GM04504 (cell line): Measurements from ENCODE around the gene HDAC9.
A peak's percentile ranks its signal among the peaks of the same experiment; 100 is the strongest.
"Not testable (repeated sequence)": the region's sequence is repeated elsewhere in the genome, so short reads cannot be mapped to it uniquely, and the experiment has no call there.

Source experiments
- DNase-seq: peaks from one replicate; pipeline ENCODE4 v3.0.0-alpha.2; 2012; ENCODE audit warnings: low read depth

Gene HDAC9

DNA sequence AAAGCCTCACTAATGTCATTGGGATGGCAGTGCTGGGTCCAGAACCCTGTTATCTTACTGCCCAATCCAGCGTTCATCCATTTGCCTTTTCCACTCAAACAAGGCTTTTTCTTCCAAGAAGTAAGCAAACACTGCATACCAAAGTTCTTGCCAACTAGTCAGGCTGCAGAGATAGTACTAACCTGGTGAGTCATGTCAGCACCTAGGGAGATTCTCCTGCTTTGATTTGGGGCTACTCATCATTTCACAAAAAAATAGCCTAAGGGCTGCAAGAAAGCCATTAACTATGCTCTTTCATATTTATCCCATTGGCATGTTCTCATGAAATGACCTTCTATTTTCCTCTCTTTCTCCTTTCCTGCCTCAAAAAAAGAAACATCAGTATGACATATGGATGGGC lies 479.3 kb downstream of the HDAC9 start:
- DNase-seq = no peak

- no peak for DNase-seq
Measured at GRCh38 chr7:18975276-18975675, 479.7 kb downstream of the HDAC9 start.

DNA sequence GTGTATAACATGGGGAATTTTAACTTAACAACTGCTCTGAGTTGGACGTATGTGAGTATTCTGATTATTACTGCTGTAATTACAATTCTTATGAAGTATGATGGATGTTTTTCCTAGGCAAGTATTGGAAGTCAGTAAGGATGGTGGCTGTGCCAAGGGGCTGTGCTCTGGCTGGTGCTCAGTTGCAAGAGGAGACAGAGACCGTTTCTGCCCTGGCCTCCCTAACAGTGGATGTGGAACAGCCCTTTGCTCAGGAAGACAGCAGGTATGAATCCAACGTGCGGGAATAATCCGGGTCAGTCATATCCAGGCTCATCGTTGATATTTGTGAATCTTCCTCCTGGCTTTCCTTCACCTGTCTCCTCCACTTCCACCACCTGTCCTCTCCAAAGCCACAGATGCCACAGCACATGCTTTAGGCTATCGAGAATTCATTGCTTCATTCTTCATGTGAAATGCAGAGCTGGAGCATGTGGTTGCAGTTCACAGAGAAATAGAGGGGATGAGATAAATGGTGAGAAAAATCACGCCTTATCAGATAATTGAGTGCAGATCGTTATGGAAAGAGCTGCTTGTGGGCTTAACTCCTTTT lies 480.2 kb downstream of the HDAC9 start:
- DNase-seq = no peak

- no peak for DNase-seq
Measured at GRCh38 chr7:18976715-18977471, 481.3 kb downstream of the HDAC9 start.

GRCh38 chr7:18978108-18978495 lies 482.6 kb downstream of the HDAC9 start:
- peak; percentile 78 for DNase-seq

- DNase-seq = not testable (repeated sequence)
Measured at GRCh38 chr7:18990700-18991099, 495.2 kb downstream of the HDAC9 start.

DNA sequence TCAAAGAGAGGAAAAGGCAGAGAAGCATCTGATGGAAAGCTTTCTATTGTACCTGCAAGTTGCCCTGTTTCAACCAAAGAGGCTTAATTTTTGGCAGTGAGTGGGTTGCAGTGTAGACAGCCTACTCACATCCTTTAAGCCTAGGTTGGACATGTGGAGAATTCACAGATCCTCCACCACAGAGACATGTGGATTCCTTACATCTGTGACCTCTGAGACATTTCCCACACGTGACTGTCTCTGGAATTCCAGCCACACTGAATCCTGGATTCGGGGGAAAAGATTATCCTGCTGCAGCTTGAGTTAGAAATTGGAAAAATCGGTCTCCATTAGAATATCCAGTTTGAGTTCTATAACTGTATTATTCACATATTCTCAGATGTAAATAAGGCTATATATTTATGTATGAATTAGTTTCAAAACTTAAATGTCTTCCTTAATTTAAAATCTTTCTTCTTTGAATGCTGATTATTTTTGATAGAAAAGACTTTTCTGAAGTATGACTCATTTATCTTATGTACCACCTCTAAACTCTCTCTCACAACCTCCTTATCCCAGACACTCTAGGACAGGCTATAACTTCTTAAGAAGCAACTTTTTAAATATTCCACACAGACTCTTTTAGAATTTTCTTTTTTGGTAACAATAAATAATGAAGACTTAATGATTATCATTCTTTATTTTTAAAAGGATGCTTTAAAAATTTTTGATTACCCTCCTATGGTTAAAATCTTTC lies 498.6 kb downstream of the HDAC9 start:
- no peak for DNase-seq

- no peak for DNase-seq
Measured at GRCh38 chr7:18995270-18995671, 499.7 kb downstream of the HDAC9 start.

- no peak for DNase-seq
Measured at GRCh38 chr7:18995811-18996426, 500.4 kb downstream of the HDAC9 start.

DNA sequence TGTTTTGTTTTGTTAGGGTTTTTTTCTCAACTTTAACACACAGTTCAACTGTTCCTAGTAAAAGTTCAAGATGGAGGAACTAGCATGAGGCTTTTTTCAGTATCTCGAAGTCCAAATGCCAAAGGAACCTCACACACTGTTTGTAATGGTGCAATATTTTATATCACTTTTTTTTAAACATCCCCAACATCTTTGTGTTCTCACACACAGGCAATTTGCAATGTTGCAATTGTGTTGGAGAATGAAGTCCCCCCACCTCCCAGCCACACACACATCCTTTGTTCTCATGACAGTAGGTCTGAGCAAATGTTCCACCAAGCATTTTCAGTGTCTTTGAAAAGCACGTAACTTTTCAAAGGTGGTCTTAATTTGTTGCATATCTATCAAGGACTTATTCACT lies 501.0 kb downstream of the HDAC9 start:
- DNase-seq = no peak

- DNase-seq = no peak
Measured at GRCh38 chr7:18997477-18998150, 502.1 kb downstream of the HDAC9 start.

DNA sequence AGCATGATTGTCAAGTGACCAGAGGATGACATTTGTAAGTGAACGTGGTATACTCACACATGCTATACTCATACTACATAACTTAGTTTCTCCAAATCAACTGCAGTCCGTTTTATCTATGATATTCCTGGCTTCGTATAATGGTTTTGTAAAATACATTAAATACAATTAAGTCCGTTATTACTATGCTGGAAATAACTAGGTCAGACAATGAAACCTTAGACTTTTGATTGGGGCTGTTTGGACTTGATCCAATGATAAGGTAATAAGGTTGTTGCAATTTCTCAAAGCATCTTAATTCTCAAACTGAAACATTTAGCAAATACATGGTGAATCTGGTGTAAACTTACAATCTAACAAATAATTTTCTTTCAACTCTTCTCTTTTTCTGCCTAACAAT lies 504.9 kb downstream of the HDAC9 start:
- no peak for DNase-seq

DNA sequence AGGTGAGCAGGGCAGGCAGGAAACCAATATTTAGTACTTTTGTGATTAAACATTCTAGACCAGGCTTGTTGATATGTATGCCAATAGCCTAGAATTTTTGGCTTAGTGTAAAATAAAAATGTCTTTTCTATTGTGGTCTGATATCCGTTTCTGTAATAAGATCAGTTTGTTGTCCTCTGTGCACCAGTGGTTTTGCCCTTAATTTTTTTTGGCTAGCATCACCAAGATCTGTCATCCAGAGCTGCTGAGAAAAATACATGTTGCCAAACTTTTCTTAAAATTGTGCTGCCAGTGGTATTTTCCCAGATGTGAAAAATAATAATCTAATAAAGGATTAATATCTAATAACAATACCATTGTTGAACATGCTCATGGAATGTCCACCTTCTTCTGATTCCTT lies 506.3 kb downstream of the HDAC9 start:
- DNase-seq = no peak

DNA sequence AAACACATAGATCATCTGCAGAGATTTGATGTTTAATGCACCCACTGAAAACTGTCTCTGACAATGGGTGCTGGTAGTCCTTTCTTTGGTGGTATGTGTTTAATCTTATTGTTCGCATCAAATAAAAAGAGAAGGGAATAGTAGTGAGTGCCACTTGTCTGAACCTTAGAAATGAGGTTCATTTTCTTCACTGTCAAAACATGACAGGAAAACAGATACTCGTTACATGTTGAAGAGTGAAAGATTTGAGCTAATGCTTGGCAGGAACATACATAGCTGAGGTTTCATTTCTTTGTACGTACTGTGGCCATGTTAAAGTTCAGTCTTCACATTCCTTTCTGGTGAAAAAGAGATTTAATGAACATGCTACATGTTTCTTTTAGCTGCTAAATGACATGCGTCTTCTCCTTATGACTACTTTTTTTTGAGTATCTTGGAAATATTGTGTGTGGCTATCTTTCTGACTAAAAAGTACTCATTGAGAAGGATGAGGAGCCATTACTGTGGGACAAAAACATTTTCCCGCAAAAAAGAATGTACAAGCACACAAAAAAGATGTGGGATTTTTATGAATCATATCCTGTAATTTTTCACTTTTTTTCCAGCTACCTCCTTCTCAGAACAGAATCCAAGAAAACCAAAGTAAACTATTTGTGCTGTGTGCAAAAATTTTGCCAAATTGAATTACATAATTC lies 513.8 kb downstream of the HDAC9 start:
- DNase-seq = no peak

GRCh38 chr7:19009936-19010280 lies 514.4 kb downstream of the HDAC9 start:
- no peak for DNase-seq

DNA sequence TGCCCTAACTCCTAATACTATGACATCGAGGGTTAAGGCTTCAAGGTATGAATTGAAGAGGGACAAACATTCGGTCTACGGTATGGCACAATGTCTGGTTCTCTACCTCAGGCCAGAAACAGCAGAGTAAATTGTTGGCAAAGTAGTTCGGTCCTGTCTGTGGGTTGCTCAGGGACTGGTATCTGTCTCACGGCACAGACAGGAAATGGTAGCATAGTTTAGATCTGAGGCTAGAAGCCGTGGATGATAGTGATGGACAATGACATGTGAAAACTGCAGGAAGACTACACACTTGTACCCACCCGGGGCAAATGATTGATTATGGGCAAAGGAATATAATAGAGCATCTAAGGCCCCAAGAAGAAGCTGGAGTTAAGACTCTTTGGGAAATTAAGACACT lies 515.7 kb downstream of the HDAC9 start:
- DNase-seq = no peak

GRCh38 chr7:19015098-19015497 lies 519.5 kb downstream of the HDAC9 start:
- no peak for DNase-seq

DNA sequence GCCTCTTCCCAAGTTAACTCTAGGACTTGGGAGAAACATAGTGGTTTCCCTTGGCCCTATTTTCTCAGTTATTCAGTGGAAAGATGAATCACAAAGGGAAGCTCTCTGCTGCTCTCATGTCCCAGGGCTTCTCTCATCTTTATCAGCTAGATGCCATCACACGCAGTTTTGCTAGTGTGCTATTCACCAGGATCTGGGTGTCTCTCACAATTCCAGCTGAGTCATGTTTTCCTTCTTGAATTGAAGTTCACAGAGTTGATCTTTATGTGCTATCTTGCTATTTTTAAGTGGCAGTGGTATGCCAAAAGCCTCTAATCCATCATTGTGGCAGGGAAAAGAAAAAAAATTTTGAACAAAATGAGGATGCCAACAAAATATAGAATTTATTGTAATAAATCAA lies 520.6 kb downstream of the HDAC9 start:
- no peak for DNase-seq

GRCh38 chr7:19017374-19017773 lies 521.8 kb downstream of the HDAC9 start:
- no peak for DNase-seq

- DNase-seq = no peak
Measured at GRCh38 chr7:19020062-19020461, 524.5 kb downstream of the HDAC9 start.

DNA sequence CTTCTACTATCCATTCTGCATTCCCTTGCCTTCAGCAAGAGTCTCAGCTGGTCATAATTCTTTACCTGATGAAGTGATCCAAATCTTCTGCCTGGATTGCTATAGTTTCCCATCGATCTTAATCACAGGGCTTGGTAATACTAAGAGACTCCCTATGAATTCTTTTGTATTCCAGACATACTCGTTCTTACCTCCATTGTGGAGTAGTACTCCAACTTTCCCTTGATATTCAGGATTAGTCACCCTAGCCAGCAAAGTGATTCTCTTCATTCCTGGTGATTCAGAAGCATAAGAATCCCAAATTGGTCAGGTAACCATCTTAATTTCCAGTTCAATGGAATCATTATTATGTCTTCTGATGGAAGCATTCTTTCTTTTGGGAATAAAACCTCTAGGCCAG lies 525.2 kb downstream of the HDAC9 start:
- no peak for DNase-seq

- no peak for DNase-seq
Measured at GRCh38 chr7:19023477-19023876, 527.9 kb downstream of the HDAC9 start.
